Caco-2 (cell line): ENCODE data around the gene RPS6KA2. TPM values are rescaled to one million over a fixed set of nuclear protein-coding genes. Genes with fewer than 3 reads are reported as not detected.

Experiments
- BruUV-seq: library from RNA; stranded (reverse); fragments of 400-500 nt; replicated peaks from 2 replicates; lab custom pipeline; 2021; lab: Mats Ljungman, UMichigan
- CTCF ChIA-PET: fragments of 300-600 bp; sonication (Branson Sonifier 250); formaldehyde crosslinking; loops from one replicate; lab custom pipeline; 2022; ENCODE audit warnings: antibody characterized with exemption; lab: Charles Lee
- POLR2A ChIA-PET: fragments of 300-600 bp; sonication (Branson Sonifier 250); formaldehyde crosslinking; loops from one replicate; lab custom pipeline; 2022; ENCODE audit warnings: antibody characterized with exemption; lab: Charles Lee
- DNase-seq, 2 experiments: peaks; one replicate each; pipeline versions ENCODE4 v3.0.0 to v3.0.0-alpha.2; 2020 to 2022
- H3K27me3 ChIP-seq: replicated peaks from 2 replicates; pipeline ENCODE4 v1.6.0; 2011; ENCODE audit warnings: low read length; ENCODE audit not compliant: control insufficient read depth, insufficient read depth
- H3K36me3 ChIP-seq: 2 replicates; pipeline ENCODE4 v1.5.1; 2011; ENCODE audit warnings: low read length; ENCODE audit not compliant: control insufficient read depth, insufficient read depth
- H3K4me1 ChIP-seq: fragments of 250-450 bp; sonication (Bioruptor Pico); 2 replicates; pipeline ENCODE4 v1.5.1; 2020; ENCODE audit warnings: mild to moderate bottlenecking
- H3K4me3 ChIP-seq: 2 replicates; pipeline ENCODE4 v1.5.1; 2011; ENCODE audit warnings: low read depth, mild to moderate bottlenecking, control low read depth, low read length
- H3K9me3 ChIP-seq: fragments of 250-450 bp; sonication (Bioruptor Pico); 2 replicates; pipeline ENCODE4 v1.5.1; 2020; ENCODE audit warnings: mild to moderate bottlenecking, moderate library complexity
- H3K27ac Mint-ChIP-seq: one replicate; pipeline ENCODE4 v1.8.0; 2022; ENCODE audit warnings: mixed read lengths; ENCODE audit not compliant: unreplicated experiment
- H3K27me3 Mint-ChIP-seq: one replicate; pipeline ENCODE4 v1.8.0; 2022; ENCODE audit warnings: mixed read lengths; ENCODE audit not compliant: insufficient read depth, unreplicated experiment
- H3K36me3 Mint-ChIP-seq: one replicate; pipeline ENCODE4 v1.8.0; 2022; ENCODE audit warnings: mild to moderate bottlenecking, mixed read lengths; ENCODE audit not compliant: insufficient read depth, unreplicated experiment
- H3K4me1 Mint-ChIP-seq: one replicate; pipeline ENCODE4 v1.8.0; 2022; ENCODE audit warnings: low read depth, mixed read lengths; ENCODE audit not compliant: unreplicated experiment
- H3K4me3 Mint-ChIP-seq: one replicate; pipeline ENCODE4 v1.8.0; 2022; ENCODE audit warnings: mild to moderate bottlenecking, moderate library complexity, mixed read lengths; ENCODE audit not compliant: unreplicated experiment
- H3K9me3 Mint-ChIP-seq: one replicate; pipeline ENCODE4 v1.8.0; 2022; ENCODE audit warnings: mixed read lengths; ENCODE audit not compliant: unreplicated experiment
- intact Hi-C: fragments of 100-400 bp; cut with micrococcal nuclease; formaldehyde crosslinking; loops from one replicate; pipeline ENCODE4 v1.10.0; 2022; ENCODE audit not compliant: unreplicated experiment
- total RNA-seq: library from RNA; stranded (reverse); gene quantifications from 2 replicates; pipeline ENCODE4 v1.2.3, GENCODE V29; 2022
- TF ChIP-seq, protein P1 (sequence below), 2 experiments: fragments of 200-600 bp in 1 of 2; IDR thresholded peaks; 1 replicate in 1 of 2; 2 replicates in 1 of 2; pipeline versions ENCODE4 v1.5.1 to v1.8.0; 2011 to 2022; ENCODE audit warnings: antibody characterized with exemption in 1 of 2, control low read depth in 1 of 2, inconsistent platforms in 1 of 2, low read depth in 1 of 2, low read length in 1 of 2, mild to moderate bottlenecking in 1 of 2, moderate library complexity in 1 of 2; ENCODE audit not compliant: insufficient read depth in 1 of 2, severe bottlenecking in 1 of 2, unreplicated experiment in 1 of 2

RPS6KA2 gene
- total RNA-seq, 1 experiment from 2014 or later = 5.6 TPM

DNA sequence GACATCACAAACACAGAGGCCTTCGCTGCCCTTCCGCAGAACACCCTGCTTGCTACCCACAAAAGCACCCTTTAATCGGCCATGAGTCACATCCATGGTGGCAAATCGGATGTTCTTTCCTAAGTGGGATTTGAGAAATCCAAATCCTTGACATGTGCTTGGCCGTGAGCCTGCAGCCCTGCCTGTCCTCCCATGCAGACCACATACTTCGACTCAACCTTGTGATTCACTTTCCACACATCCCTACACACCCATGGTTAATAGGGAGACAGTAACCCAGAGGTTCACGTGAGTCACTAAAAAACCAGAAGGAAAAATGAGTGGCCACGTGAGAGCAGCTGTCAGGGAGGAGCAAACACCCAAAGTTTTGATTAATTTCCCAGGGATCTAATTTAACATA, 59.9 kb downstream of the RPS6KA2 start:
- no peaks in the 10 kb centered on the region for H3K9me3 Mint-ChIP-seq
- ChIA-PET CTCF (no interaction called here), POLR2A (no interaction called here)
- no peaks in the 10 kb centered on the region for H3K36me3 Mint-ChIP-seq
- no peak overlapping the region for H3K27ac Mint-ChIP-seq
- Histone ChIP-seq H3K9me3 (no peaks in the 10 kb centered on the region), H3K4me1 (no peaks in the 10 kb centered on the region), H3K36me3 (no peaks in the 10 kb centered on the region), H3K27me3 (no peaks in the 10 kb centered on the region), H3K4me3 (no peak overlapping the region)
- TF ChIP-seq, protein P1, sequence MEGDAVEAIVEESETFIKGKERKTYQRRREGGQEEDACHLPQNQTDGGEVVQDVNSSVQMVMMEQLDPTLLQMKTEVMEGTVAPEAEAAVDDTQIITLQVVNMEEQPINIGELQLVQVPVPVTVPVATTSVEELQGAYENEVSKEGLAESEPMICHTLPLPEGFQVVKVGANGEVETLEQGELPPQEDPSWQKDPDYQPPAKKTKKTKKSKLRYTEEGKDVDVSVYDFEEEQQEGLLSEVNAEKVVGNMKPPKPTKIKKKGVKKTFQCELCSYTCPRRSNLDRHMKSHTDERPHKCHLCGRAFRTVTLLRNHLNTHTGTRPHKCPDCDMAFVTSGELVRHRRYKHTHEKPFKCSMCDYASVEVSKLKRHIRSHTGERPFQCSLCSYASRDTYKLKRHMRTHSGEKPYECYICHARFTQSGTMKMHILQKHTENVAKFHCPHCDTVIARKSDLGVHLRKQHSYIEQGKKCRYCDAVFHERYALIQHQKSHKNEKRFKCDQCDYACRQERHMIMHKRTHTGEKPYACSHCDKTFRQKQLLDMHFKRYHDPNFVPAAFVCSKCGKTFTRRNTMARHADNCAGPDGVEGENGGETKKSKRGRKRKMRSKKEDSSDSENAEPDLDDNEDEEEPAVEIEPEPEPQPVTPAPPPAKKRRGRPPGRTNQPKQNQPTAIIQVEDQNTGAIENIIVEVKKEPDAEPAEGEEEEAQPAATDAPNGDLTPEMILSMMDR (IDR thresholded peaks at IDR 0.05; ENCODE audit: insufficient read depth in 1 of 2, low read depth in 1 of 2, low read length in 1 of 2, severe bottlenecking in 1 of 2, unreplicated experiment in 1 of 2) = no peak
- no peak for DNase-seq
- no TSS peak for BruUV-seq
- no peaks in the 10 kb centered on the region for H3K4me1 Mint-ChIP-seq
- peaks cover 10% of the 10 kb centered on the region for H3K27me3 Mint-ChIP-seq
- intact Hi-C loops = no loop called here
- H3K4me3 Mint-ChIP-seq = no peak overlapping the region

DNA sequence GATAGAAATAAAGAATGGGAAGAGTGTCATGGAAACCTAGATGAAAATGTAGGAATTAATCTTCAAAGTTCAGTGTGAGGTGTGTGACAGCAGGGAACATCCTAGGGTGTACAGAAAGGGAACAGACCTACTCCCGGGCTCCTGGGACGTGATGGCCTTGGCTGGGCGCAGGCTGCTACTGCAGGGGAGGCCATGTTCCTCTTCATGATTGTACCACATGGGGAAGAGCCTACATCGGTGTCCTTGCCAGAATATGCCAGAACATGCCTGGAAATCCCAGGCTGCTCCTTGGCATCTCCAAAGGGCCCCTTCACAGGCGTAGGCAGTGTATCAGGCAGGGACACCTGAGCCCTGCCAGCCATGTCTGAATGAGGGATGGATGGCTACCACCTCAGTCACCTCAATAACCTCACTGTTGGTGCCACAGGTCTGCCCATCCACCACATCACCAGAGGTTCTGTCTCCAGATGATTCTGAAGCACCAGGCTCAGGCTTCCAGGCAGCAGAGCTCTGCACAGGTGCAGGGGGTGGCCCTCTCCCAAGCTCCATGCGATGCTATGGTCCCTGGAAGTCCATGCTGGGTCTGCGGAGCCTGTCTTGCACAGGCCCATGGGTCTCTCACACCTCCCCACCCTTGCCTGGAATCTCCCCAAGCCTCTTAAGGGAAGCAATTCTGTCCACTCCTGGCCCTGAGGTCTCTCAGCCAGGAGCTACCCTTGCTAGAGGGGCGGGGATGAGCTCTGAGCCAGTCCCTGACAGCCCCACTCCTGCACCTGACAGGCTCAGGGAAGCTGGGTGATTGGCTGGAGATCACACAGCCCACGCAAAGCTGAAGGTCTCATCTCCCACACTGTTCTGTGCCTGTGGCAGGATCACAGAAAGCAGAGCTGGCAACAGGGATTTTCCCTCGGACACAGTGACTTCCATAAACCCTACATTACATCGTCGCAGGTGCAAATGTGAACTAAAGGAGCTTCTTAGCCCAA, 60.7 kb downstream of the RPS6KA2 start:
- no peak for DNase-seq
- H3K36me3 Mint-ChIP-seq = no peaks in the 10 kb centered on the region
- BruUV-seq = no TSS peak
- TF ChIP-seq, protein P1 (IDR thresholded peaks at IDR 0.05; ENCODE audit: insufficient read depth in 1 of 2, low read depth in 1 of 2, low read length in 1 of 2, severe bottlenecking in 1 of 2, unreplicated experiment in 1 of 2) = no peak
- no peak overlapping the region for H3K4me3 ChIP-seq
- intact Hi-C loops = no loop called here
- no peak overlapping the region for H3K4me3 Mint-ChIP-seq
- H3K36me3 ChIP-seq = no peaks in the 10 kb centered on the region
- CTCF ChIA-PET = no interaction called here
- no peaks in the 10 kb centered on the region for H3K4me1 ChIP-seq
- POLR2A ChIA-PET = no interaction called here
- H3K27me3 ChIP-seq = no peaks in the 10 kb centered on the region
- no peak overlapping the region for H3K27ac Mint-ChIP-seq
- H3K9me3 Mint-ChIP-seq = no peaks in the 10 kb centered on the region
- peaks cover 5% of the 10 kb centered on the region for H3K4me1 Mint-ChIP-seq
- H3K27me3 Mint-ChIP-seq = peaks cover 14% of the 10 kb centered on the region
- H3K9me3 ChIP-seq = no peaks in the 10 kb centered on the region

DNA sequence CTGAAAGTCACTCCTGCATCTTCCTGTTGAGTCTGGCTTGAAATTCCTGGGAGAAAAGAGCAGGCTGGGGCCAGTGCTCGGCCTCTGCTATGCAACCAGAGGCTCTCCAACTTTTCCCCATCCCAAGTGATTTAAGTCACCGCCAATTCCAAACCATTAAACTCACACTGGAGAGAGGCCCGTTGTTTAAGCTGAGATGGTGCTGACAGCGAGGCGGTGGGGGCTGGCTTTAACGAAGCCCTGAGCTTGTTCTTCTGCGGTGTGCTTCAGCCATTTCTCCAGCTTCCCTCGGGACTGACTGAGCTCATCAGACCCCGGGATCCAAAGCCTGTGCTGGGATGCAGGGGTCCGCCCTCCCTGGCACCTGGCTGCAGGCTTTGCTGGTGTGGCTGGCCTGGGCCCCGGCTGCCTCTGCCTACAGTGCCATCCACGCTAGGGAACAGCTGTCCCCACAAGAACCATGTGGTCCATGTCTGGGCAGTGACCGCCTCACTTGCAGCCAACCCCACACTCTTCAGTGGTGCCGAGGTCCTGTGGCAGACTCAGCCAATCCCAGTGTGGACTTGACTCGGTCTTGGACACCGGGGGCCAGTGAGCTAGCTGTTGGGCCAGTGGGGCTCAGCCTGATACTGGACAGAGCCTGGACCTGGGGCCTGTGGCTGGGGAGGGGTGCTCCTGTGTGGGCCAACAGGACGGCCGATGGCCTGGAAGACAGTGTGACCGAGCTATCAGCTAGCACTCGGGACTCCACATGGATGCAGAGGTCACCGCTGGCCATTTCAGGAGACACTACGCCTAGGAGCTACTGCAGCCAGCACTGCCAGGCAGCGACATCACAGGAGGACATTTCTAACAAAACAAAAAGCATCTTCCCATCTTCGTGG, 61.7 kb downstream of the RPS6KA2 start:
- Histone ChIP-seq H3K27me3 (no peaks in the 10 kb centered on the region), H3K4me3 (no peak overlapping the region), H3K4me1 (no peaks in the 10 kb centered on the region), H3K36me3 (no peaks in the 10 kb centered on the region), H3K9me3 (no peaks in the 10 kb centered on the region)
- Mint-ChIP-seq H3K4me3 (no peak overlapping the region), H3K27ac (no peak overlapping the region), H3K4me1 (peaks cover 6% of the 10 kb centered on the region), H3K36me3 (no peaks in the 10 kb centered on the region), H3K9me3 (no peaks in the 10 kb centered on the region), H3K27me3 (peaks cover 19% of the 10 kb centered on the region)
- DNase-seq = no peak
- ChIA-PET POLR2A (no interaction called here), CTCF (no interaction called here)
- TF ChIP-seq, protein P1 (IDR thresholded peaks at IDR 0.05; ENCODE audit: insufficient read depth in 1 of 2, low read depth in 1 of 2, low read length in 1 of 2, severe bottlenecking in 1 of 2, unreplicated experiment in 1 of 2) = no peak
- intact Hi-C loops = no loop called here
- no TSS peak for BruUV-seq
